ENCODE data around the gene ZIC1.

DNA sequence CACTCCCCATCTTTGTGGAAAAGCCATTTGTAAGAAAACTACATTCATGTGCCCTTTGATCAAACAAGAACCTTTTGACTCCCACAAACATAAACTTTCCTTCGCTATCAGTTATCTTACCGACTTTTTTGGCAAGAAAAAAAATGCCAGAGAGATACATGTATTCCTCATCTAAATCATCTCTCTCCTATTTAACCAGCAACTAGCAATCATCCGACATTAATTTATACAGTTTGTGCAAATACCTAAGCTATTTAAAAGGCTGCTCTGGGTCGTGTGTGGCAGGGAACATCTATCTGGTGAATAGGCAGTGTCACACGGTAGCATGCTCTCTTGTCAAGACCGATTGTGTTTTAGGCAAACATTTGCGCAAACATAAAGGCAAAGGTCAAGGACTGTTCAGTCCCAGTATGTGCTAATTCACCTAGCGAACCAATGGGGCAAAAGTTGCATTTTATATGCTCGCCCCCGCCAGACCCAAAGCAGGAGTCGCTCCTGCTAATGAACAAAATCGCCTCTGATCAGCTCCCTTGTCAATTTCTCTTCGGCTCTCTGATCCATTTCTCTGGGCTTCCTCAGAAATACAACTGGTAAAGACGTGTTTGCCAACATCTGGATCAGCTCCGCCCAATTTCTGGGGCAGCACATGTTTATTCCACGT, 40.5 kb upstream of the ZIC1 start:
- TF ChIP-seq, protein P1, sequence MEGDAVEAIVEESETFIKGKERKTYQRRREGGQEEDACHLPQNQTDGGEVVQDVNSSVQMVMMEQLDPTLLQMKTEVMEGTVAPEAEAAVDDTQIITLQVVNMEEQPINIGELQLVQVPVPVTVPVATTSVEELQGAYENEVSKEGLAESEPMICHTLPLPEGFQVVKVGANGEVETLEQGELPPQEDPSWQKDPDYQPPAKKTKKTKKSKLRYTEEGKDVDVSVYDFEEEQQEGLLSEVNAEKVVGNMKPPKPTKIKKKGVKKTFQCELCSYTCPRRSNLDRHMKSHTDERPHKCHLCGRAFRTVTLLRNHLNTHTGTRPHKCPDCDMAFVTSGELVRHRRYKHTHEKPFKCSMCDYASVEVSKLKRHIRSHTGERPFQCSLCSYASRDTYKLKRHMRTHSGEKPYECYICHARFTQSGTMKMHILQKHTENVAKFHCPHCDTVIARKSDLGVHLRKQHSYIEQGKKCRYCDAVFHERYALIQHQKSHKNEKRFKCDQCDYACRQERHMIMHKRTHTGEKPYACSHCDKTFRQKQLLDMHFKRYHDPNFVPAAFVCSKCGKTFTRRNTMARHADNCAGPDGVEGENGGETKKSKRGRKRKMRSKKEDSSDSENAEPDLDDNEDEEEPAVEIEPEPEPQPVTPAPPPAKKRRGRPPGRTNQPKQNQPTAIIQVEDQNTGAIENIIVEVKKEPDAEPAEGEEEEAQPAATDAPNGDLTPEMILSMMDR (IDR thresholded peaks at IDR 0.05; ENCODE audit: low read depth, low read length): no peak
- no peak for TF ChIP-seq EZH2phosphoT487 (IDR thresholded peaks at IDR 0.05; ENCODE audit: low read depth)

Data from OCI-LY3 (cell line).